SU-DHL-6 (cell line): Measurements from ENCODE around the gene SCP2D1.

ENCODE experiments used
- EZH2phosphoT487 ChIP-seq: fragments of 200-600 bp; sonication (generic), shearing (Covaris generic); conservative IDR thresholded peaks from 2 replicates; pipeline ENCODE4 v1.6.1; 2018; ENCODE audit warnings: mild to moderate bottlenecking, antibody characterized with exemption, low read length, moderate library complexity, mixed read lengths
- TF ChIP-seq, protein P1 (sequence below): fragments of 200-600 bp; sonication (generic); IDR thresholded peaks from one replicate; pipeline ENCODE4 v1.5.1; 2017; ENCODE audit warnings: antibody characterized with exemption, mild to moderate bottlenecking, low read length, moderate library complexity; ENCODE audit not compliant: insufficient read depth, poor library complexity, severe bottlenecking

DNA sequence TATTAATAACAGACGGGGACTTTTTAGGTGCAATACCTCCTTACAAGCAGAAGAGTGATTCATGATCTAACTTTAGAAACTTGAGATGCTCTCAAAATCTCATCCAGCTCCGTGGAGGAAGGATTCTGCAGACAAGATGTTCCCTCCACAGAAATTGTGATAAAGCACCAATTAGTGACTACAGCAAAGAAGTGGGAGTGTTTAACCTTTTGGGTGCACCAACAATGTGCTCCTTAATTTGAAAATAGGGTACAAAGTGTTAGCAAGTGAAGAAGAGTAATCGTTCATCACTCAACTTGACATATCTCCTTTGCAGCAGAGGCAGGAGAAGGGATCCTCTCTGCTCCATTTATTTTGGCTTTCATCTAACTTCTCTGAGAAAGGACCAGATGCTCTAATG, 22.8 kb upstream of the SCP2D1 start:
- TF ChIP-seq, protein P1, sequence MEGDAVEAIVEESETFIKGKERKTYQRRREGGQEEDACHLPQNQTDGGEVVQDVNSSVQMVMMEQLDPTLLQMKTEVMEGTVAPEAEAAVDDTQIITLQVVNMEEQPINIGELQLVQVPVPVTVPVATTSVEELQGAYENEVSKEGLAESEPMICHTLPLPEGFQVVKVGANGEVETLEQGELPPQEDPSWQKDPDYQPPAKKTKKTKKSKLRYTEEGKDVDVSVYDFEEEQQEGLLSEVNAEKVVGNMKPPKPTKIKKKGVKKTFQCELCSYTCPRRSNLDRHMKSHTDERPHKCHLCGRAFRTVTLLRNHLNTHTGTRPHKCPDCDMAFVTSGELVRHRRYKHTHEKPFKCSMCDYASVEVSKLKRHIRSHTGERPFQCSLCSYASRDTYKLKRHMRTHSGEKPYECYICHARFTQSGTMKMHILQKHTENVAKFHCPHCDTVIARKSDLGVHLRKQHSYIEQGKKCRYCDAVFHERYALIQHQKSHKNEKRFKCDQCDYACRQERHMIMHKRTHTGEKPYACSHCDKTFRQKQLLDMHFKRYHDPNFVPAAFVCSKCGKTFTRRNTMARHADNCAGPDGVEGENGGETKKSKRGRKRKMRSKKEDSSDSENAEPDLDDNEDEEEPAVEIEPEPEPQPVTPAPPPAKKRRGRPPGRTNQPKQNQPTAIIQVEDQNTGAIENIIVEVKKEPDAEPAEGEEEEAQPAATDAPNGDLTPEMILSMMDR, result no peak
- TF ChIP-seq EZH2phosphoT487, result no peak
